ENCODE data around the gene IMPG1. TPM values are rescaled to one million over a fixed set of nuclear protein-coding genes. Genes with fewer than 3 reads are reported as not detected.

The IMPG1 gene
- total and polyA plus RNA-seq, 2 of the 8 experiments (the other 6 are each of a cell fraction or from before 2014, with no cell fraction given) = 0.02 TPM; not detected in 1

GRCh38 chr6:75934643-75935472, 137.6 kb downstream of the IMPG1 start (continued):
- TF ChIP-seq USF2 (IDR thresholded peaks at IDR 0.05; ENCODE audit: low read length) = no peak
- TF ChIP-seq RAD21 (IDR thresholded peaks at IDR 0.05 in 1 of 2, conservative IDR thresholded peaks at IDR 0.05 in 1 of 2; ENCODE audit: low read depth in 2 of 2, low read length in 2 of 2) = peak; percentile 92 to 96
- peak; percentile 40 for TF ChIP-seq ASH2L (IDR thresholded peaks at IDR 0.05; ENCODE audit: low read length)
- peak; percentile 41; the same call in 1 of the 2 replicates for TF ChIP-seq BACH1 (IDR thresholded peaks at IDR 0.05; ENCODE audit: low read length)
- TF ChIP-seq E2F6 (IDR thresholded peaks at IDR 0.05) = peak; percentile 81
- TF ChIP-seq SAP30 (IDR thresholded peaks at IDR 0.05; ENCODE audit: insufficient read depth, insufficient replicate concordance, low read length) = peak; percentile 86
- TF ChIP-seq SIN3A (conservative IDR thresholded peaks at IDR 0.05 in 1 of 2, IDR thresholded peaks at IDR 0.05 in 1 of 2; ENCODE audit: low read depth in 1 of 2, low read length in 2 of 2) = peak; percentile 98 to 99
- no peak for TF ChIP-seq SUZ12 (IDR thresholded peaks at IDR 0.05; ENCODE audit: low read length)
- TF ChIP-seq EGR1 (IDR thresholded peaks at IDR 0.05; ENCODE audit: borderline replicate concordance, low read depth, low read length) = no peak
- TF ChIP-seq POU5F1 (IDR thresholded peaks at IDR 0.05; ENCODE audit: low read depth, low read length) = no peak
- 0 out of 2 replicates have a peak, but pooled peaks have one; percentile 8 for TF ChIP-seq KDM1A (IDR thresholded peaks at IDR 0.05; ENCODE audit: borderline replicate concordance, low read length)
- TF ChIP-seq MAX (IDR thresholded peaks at IDR 0.05) = peak; percentile 42
- no peak for TF ChIP-seq GTF2F1 (IDR thresholded peaks at IDR 0.05; ENCODE audit: borderline replicate concordance, low read depth, low read length)
- TF ChIP-seq TAF7 (optimal IDR thresholded peaks at IDR 0.05; ENCODE audit: borderline replicate concordance, low read depth, low read length) = no peak
- TF ChIP-seq FOSL1 (IDR thresholded peaks at IDR 0.05; ENCODE audit: insufficient read depth, low read depth, low read length) = no peak
